HCT116 (cell line): Measurements from ENCODE around the gene STYXL2.

ENCODE experiments used
- CEBPB ChIP-seq: IDR thresholded peaks from 2 replicates; pipeline ENCODE4 v1.6.1; 2012; ENCODE audit warnings: low read depth
- EGR1 ChIP-seq: IDR thresholded peaks from 2 replicates; pipeline ENCODE4 v1.6.1; 2012; ENCODE audit warnings: low read depth
- EZH2phosphoT487 ChIP-seq: fragments of 200-600 bp; IDR thresholded peaks from 2 replicates; pipeline ENCODE4 v1.6.1; 2018; ENCODE audit warnings: antibody characterized with exemption, borderline replicate concordance
- JUND ChIP-seq: IDR thresholded peaks from 2 replicates; pipeline ENCODE4 v1.6.1; 2012
- POLR2A ChIP-seq: IDR thresholded peaks from 2 replicates; pipeline ENCODE4 v1.7.0; 2011; ENCODE audit warnings: borderline replicate concordance; ENCODE audit not compliant: insufficient read depth, insufficient read length; ENCODE audit errors: extremely low read depth
- SIN3A ChIP-seq: IDR thresholded peaks from 2 replicates; pipeline ENCODE4 v1.6.1; 2012; ENCODE audit warnings: low read depth
- SRF ChIP-seq: IDR thresholded peaks from 2 replicates; pipeline ENCODE4 v1.6.1; 2012; ENCODE audit warnings: low read depth
- YY1 ChIP-seq: IDR thresholded peaks from 2 replicates; pipeline ENCODE4 v1.6.1; 2011; ENCODE audit warnings: low read length, low read depth, moderate library complexity, mild to moderate bottlenecking; ENCODE audit not compliant: insufficient replicate concordance; ENCODE audit errors: extremely low read depth
- TF ChIP-seq, protein P1 (sequence below), 3 experiments: fragments of 200-600 bp in 1 of 3; sonication (generic) in 1 of 3; IDR thresholded peaks in 2 of 3; conservative IDR thresholded peaks in 1 of 3; 2 replicates each; pipeline ENCODE4 v1.5.1; 2012 to 2017; ENCODE audit warnings: low read depth in 2 of 3, low read length in 2 of 3, antibody characterized with exemption in 1 of 3, borderline replicate concordance in 1 of 3, control low read depth in 1 of 3, mild to moderate bottlenecking in 1 of 3, mixed read lengths in 1 of 3, mixed run types in 1 of 3, moderate library complexity in 1 of 3; ENCODE audit not compliant: insufficient read depth in 1 of 3
- TF ChIP-seq, protein P2 (sequence below): IDR thresholded peaks from 2 replicates; pipeline ENCODE4 v1.6.1; 2012
- TF ChIP-seq, protein P3 (sequence below): IDR thresholded peaks from 2 replicates; pipeline ENCODE4 v1.6.1; 2011; ENCODE audit warnings: mild to moderate bottlenecking, low read length, moderate library complexity; ENCODE audit not compliant: insufficient replicate concordance; ENCODE audit errors: extremely low read depth

DNA sequence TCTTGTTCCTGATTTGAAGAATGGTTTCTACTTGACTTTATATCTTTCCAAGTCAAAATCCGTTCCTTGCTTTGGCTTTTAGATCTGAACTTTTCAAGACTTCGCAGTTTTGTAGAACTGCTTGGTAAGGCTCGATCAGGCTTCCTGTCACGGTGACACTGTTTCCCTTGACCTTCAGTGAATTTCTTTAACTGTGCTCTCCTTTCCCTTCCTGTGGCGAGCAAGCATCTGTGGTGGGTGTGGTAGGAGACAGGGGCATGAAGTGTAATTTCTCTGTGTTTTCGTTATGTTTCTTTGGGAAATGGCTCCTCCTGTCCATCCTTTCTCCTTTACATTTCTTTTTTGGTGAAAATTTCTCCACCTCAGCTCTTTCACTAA is 10.4 kb downstream of the STYXL2 start:
- no peak for TF ChIP-seq JUND
- TF ChIP-seq, protein P1, sequence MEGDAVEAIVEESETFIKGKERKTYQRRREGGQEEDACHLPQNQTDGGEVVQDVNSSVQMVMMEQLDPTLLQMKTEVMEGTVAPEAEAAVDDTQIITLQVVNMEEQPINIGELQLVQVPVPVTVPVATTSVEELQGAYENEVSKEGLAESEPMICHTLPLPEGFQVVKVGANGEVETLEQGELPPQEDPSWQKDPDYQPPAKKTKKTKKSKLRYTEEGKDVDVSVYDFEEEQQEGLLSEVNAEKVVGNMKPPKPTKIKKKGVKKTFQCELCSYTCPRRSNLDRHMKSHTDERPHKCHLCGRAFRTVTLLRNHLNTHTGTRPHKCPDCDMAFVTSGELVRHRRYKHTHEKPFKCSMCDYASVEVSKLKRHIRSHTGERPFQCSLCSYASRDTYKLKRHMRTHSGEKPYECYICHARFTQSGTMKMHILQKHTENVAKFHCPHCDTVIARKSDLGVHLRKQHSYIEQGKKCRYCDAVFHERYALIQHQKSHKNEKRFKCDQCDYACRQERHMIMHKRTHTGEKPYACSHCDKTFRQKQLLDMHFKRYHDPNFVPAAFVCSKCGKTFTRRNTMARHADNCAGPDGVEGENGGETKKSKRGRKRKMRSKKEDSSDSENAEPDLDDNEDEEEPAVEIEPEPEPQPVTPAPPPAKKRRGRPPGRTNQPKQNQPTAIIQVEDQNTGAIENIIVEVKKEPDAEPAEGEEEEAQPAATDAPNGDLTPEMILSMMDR (IDR thresholded peaks at IDR 0.05 in 2 of 3, conservative IDR thresholded peaks at IDR 0.05 in 1 of 3; ENCODE audit: borderline replicate concordance in 1 of 3, insufficient read depth in 1 of 3, low read depth in 2 of 3, low read length in 2 of 3), result no peak
- TF ChIP-seq, protein P2, sequence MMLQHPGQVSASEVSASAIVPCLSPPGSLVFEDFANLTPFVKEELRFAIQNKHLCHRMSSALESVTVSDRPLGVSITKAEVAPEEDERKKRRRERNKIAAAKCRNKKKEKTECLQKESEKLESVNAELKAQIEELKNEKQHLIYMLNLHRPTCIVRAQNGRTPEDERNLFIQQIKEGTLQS, result no peak
- TF ChIP-seq CEBPB, result no peak
- TF ChIP-seq POLR2A, result no peak
- no peak for TF ChIP-seq SIN3A
- TF ChIP-seq, protein P3, sequence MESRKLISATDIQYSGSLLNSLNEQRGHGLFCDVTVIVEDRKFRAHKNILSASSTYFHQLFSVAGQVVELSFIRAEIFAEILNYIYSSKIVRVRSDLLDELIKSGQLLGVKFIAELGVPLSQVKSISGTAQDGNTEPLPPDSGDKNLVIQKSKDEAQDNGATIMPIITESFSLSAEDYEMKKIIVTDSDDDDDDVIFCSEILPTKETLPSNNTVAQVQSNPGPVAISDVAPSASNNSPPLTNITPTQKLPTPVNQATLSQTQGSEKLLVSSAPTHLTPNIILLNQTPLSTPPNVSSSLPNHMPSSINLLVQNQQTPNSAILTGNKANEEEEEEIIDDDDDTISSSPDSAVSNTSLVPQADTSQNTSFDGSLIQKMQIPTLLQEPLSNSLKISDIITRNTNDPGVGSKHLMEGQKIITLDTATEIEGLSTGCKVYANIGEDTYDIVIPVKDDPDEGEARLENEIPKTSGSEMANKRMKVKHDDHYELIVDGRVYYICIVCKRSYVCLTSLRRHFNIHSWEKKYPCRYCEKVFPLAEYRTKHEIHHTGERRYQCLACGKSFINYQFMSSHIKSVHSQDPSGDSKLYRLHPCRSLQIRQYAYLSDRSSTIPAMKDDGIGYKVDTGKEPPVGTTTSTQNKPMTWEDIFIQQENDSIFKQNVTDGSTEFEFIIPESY, result no peak
- TF ChIP-seq SRF, result no peak
- TF ChIP-seq EZH2phosphoT487, result no peak
- no peak for TF ChIP-seq EGR1
- TF ChIP-seq YY1, result no peak
